K562 (cell line): ENCODE measurements around the gene IRF2. TPM values are rescaled to one million over a fixed set of nuclear protein-coding genes. Genes with fewer than 3 reads are reported as not detected.
A peak's percentile ranks its signal among the peaks of the same experiment; 100 is the strongest.

Experiments used
- ATAC-seq: fragments of 200-7000 bp; cut with Tn5 transposase; 3 replicates; pipeline ENCODE4 v1.9.1; 2020; ENCODE audit warnings: moderate library complexity
- BruUV-seq: library from RNA; stranded (reverse); fragments of 400-500 nt; replicated peaks from 2 replicates; lab custom pipeline; 2021; lab: Mats Ljungman, UMichigan
- CTCF ChIA-PET: fragments of 300-600 bp; formaldehyde crosslinking; extraction: SDS; loops from one replicate; lab custom pipeline; 2021; ENCODE audit warnings: low intra/inter-chr PET ratio; lab: Yijun Ruan, JAX
- POLR2A ChIA-PET: fragments of 300-600, 350-650 bp; sonication (Branson Sonifier 250); formaldehyde crosslinking; extraction: SDS; loops from one replicate; lab custom pipeline; 2021; ENCODE audit warnings: antibody characterized with exemption, inconsistent platforms; lab: Yijun Ruan, JAX
- DNase-seq, 4 experiments: peaks; one replicate each; pipeline versions ENCODE4 v3.0.0 to v3.0.0-alpha.2; 2011 to 2018; ENCODE audit warnings: low spot score in 3 of 4, mixed read lengths in 3 of 4; ENCODE audit errors: extremely low read depth in 1 of 4
- FAIRE-seq: peaks from 2 replicates; lab custom pipeline; 2011; peaks lifted over from hg19 to GRCh38; lab: Jason Lieb, UNC
- H2AFZ ChIP-seq: 2 replicates; pipeline ENCODE4 v1.6.0; 2011; ENCODE audit warnings: low read depth, low read length, control low read depth, inconsistent platforms
- H3K27ac ChIP-seq: fragments of 200-600 bp; 3 replicates; pipeline ENCODE4 v1.8.0; 2011; ENCODE audit warnings: low read depth, mild to moderate bottlenecking, control low read depth, inconsistent platforms, low read length, moderate library complexity, mixed read lengths; ENCODE audit errors: extremely low read depth
- H3K27me3 ChIP-seq, 2 experiments: fragments of 300-600 bp in 1 of 2; 2 replicates in 1 of 2; 3 replicates in 1 of 2; pipeline versions ENCODE4 v1.6.0 to v1.8.0; 2011; ENCODE audit warnings: inconsistent platforms in 2 of 2, low read length in 2 of 2, mild to moderate bottlenecking in 1 of 2, mixed read lengths in 1 of 2, moderate library complexity in 1 of 2; ENCODE audit not compliant: control insufficient read depth in 2 of 2, insufficient read depth in 2 of 2
- H3K36me3 ChIP-seq: fragments of 300-600 bp; 3 replicates; pipeline ENCODE4 v1.8.0; 2011; ENCODE audit warnings: mild to moderate bottlenecking, low read length, inconsistent platforms; ENCODE audit not compliant: control insufficient read depth, insufficient read depth
- H3K4me1 ChIP-seq, 2 experiments: fragments of 200-600 bp in 1 of 2; replicated peaks in 1 of 2; 2 replicates in 1 of 2; 3 replicates in 1 of 2; pipeline versions ENCODE4 v1.5.1 to v1.8.0; 2011; ENCODE audit warnings: inconsistent platforms in 2 of 2, low read length in 2 of 2, mild to moderate bottlenecking in 1 of 2, mixed read lengths in 1 of 2, moderate library complexity in 1 of 2; ENCODE audit not compliant: control insufficient read depth in 2 of 2, insufficient read depth in 2 of 2
- H3K4me2 ChIP-seq: 2 replicates; pipeline ENCODE4 v1.6.1; 2011; ENCODE audit warnings: low read length, control low read depth, inconsistent platforms, mixed read lengths; ENCODE audit not compliant: insufficient read depth
- H3K4me3 ChIP-seq: fragments of 200-600 bp; sonication (generic), shearing (Covaris generic); 2 replicates; pipeline ENCODE4 v1.5.1; 2016; ENCODE audit warnings: control low read depth, inconsistent platforms
- H3K79me2 ChIP-seq: fragments of 200-600 bp; 3 replicates; pipeline ENCODE4 v1.8.0; 2011; ENCODE audit warnings: low read length, inconsistent platforms; ENCODE audit not compliant: control insufficient read depth, insufficient read depth
- H3K9ac ChIP-seq, 2 experiments: 2 replicates each; pipeline versions ENCODE4 v1.6.0 to v1.6.1; 2011; ENCODE audit warnings: low read depth in 2 of 2, low read length in 2 of 2, control low read depth in 1 of 2, inconsistent platforms in 1 of 2, mild to moderate bottlenecking in 1 of 2, mixed read lengths in 1 of 2; ENCODE audit not compliant: insufficient read depth in 1 of 2
- H3K9me1 ChIP-seq: one replicate; pipeline ENCODE4 v1.6.0; 2011; ENCODE audit warnings: inconsistent platforms, mild to moderate bottlenecking, low read length, moderate library complexity; ENCODE audit not compliant: control insufficient read depth, insufficient read depth
- H3K9me3 ChIP-seq: replicated peaks from 2 replicates; pipeline ENCODE4 v1.5.1; 2011; ENCODE audit warnings: low read depth, low read length, inconsistent platforms; ENCODE audit not compliant: control insufficient read depth, insufficient read depth
- H4K20me1 ChIP-seq: replicated peaks from 2 replicates; pipeline ENCODE4 v1.6.1; 2011; ENCODE audit warnings: low read length, inconsistent platforms, mixed read lengths; ENCODE audit not compliant: control insufficient read depth, insufficient read depth
- EP300 ChIP-seq: IDR thresholded peaks from 2 replicates; pipeline ENCODE4 v1.6.1; 2012; ENCODE audit warnings: low read length, improper control_type of control experiment
- HOXB6 ChIP-seq: fragments of 250-450 bp; sonication (Bioruptor Pico); IDR thresholded peaks from 2 replicates; pipeline ENCODE4 v1.5.1; 2022; ENCODE audit warnings: mild to moderate bottlenecking, borderline replicate concordance
- KAT8 ChIP-seq: fragments of 450-650 bp; IDR thresholded peaks from 2 replicates; pipeline ENCODE4 v1.6.1; 2016; ENCODE audit warnings: low read depth, mild to moderate bottlenecking
- NFYB ChIP-seq: IDR thresholded peaks from 2 replicates; pipeline ENCODE4 v1.6.1; 2011; ENCODE audit warnings: mild to moderate bottlenecking, moderate library complexity; ENCODE audit not compliant: insufficient read length; ENCODE audit errors: extremely low read depth
- NRF1 ChIP-seq, 2 experiments: fragments of 450-650 bp; IDR thresholded peaks in 1 of 2; conservative IDR thresholded peaks in 1 of 2; 2 replicates each; pipeline ENCODE4 v1.6.1; 2014; ENCODE audit warnings: mild to moderate bottlenecking in 2 of 2
- RBM25 ChIP-seq: fragments of 200-400 bp; formaldehyde crosslinking; IDR thresholded peaks from 2 replicates; pipeline ENCODE4 v1.6.1; 2018; ENCODE audit warnings: low read length, low read depth, moderate library complexity; ENCODE audit not compliant: severe bottlenecking
- SOX6 ChIP-seq: fragments of 450-650 bp; IDR thresholded peaks from 2 replicates; pipeline ENCODE4 v1.6.1; 2014; ENCODE audit warnings: mild to moderate bottlenecking
- TAF7 ChIP-seq: fragments of 450-650 bp; IDR thresholded peaks from 2 replicates; pipeline ENCODE4 v1.6.1; 2016; ENCODE audit warnings: missing genetic modification characterization, missing compliant biosample characterization
- ZNF197 ChIP-seq: fragments of 200-800 bp; sonication (Bioruptor generic); IDR thresholded peaks from 2 replicates; pipeline ENCODE4 v1.6.1; 2016; ENCODE audit warnings: low read depth, missing genetic modification characterization, missing compliant biosample characterization
- ZNF263 ChIP-seq: sonication (generic); formaldehyde crosslinking; IDR thresholded peaks from 2 replicates; pipeline ENCODE4 v1.8.0; 2022; ENCODE audit warnings: mild to moderate bottlenecking, missing genetic modification reagents, borderline replicate concordance
- ZNF511 ChIP-seq: sonication (generic); formaldehyde crosslinking; IDR thresholded peaks from 2 replicates; pipeline ENCODE4 v1.8.0; 2022; ENCODE audit warnings: mild to moderate bottlenecking, missing genetic modification reagents
- WGBS: fragments of 100-300 bp; shearing (Covaris generic); methylation state at CpG from one replicate; pipeline ENCODE4 v1.1.6; 2016; ENCODE audit warnings: low coverage, mixed read lengths; ENCODE audit not compliant: insufficient coverage; ENCODE audit errors: missing lambda C conversion rate; 5-methylcytosine and 5-hydroxymethylcytosine counted together
- in situ Hi-C: fragments of 300-500 bp; cut with MboI; formaldehyde crosslinking; loops from 4 replicates; pipeline ENCODE4 v1.15.0; 2018; ENCODE audit warnings: inconsistent platforms, mixed read lengths
- intact Hi-C: fragments of 100-400 bp; cut with micrococcal nuclease; formaldehyde crosslinking; loops from 2 replicates; pipeline ENCODE4 v1.14.2; 2022
- polyA plus RNA-seq, 8 experiments: library from polyadenylated mRNA; depleted of rRNA in 4 of 8; stranded (reverse) in 5 of 8; unstranded in 3 of 8; fragments of >200 nt; fragmentation: Nextera tagmentation in 2 of 8; fragmentation: Illumina TruSeq in 1 of 8; extraction: Ambion mirVana in 2 of 8; extraction: Trizol in 1 of 8; gene quantifications; 2 replicates each; pipeline versions ENCODE4 v1.2.1 to v1.2.3, GENCODE V29; 2011 to 2014; ENCODE audit warnings: inconsistent platforms in 1 of 8, missing spikeins in 1 of 8
- total RNA-seq, 7 experiments: library from RNA; depleted of rRNA in 6 of 7; stranded (reverse); fragments of >200 nt in 6 of 7; fragmentation: Illumina TruSeq in 2 of 7; extraction: Trizol in 2 of 7; gene quantifications; 2 replicates each; pipeline versions ENCODE4 v1.2.1 to v1.2.3, GENCODE V29; 2011 to 2021; ENCODE audit warnings: low replicate concordance in 1 of 7
- TF ChIP-seq, protein P1 (sequence below): fragments of 450-650 bp; IDR thresholded peaks from 2 replicates; pipeline ENCODE4 v1.7.0; 2016; ENCODE audit warnings: borderline replicate concordance
- TF ChIP-seq, protein P2 (sequence below): sonication (generic); formaldehyde crosslinking; IDR thresholded peaks from 2 replicates; pipeline ENCODE4 v1.8.1; 2023; ENCODE audit warnings: missing genetic modification reagents, mild to moderate bottlenecking, borderline replicate concordance

IRF2 gene
- total and polyA plus RNA-seq, 9 of the 15 experiments (the other 6 are each of a cell fraction or from before 2014, with no cell fraction given): 7.1 to 17.1 (median 11.3) TPM

- peak; percentile 53 for TF ChIP-seq NFYB
- TF ChIP-seq EP300: peak; percentile 50
- no peak for TF ChIP-seq TAF7 (tag)
- TF ChIP-seq NRF1 (conservative IDR thresholded peaks at IDR 0.05 in 1 of 2, IDR thresholded peaks at IDR 0.05 in 1 of 2): peak in 1 of 2 experiments; percentile 33; a peak in 1 of 4 replicates
- 0 out of 2 replicates have a peak, but pooled peaks have one; percentile 52 for TF ChIP-seq ZNF511 (CRISPR knock-in tag)
- peak; percentile 65; the same call in 1 of the 2 replicates for TF ChIP-seq SOX6
- peak; percentile 10 for TF ChIP-seq RBM25
- no peak for TF ChIP-seq HOXB6 (CRISPR knock-in tag)
- TF ChIP-seq ZNF263 (CRISPR knock-in tag): peak; percentile 96
Observed at GRCh38 chr4:184474263-184475095, at the start of gene IRF2 (continued).

GRCh38 chr4:184515606-184516005, 41.3 kb upstream of the IRF2 start:
- Histone ChIP-seq H3K36me3 (no peaks in the 10 kb centered on the region), H3K9ac (no peak overlapping the region), H3K27ac (no peak overlapping the region), H4K20me1 (no peaks in the 10 kb centered on the region), H2AFZ (no peak overlapping the region), H3K27me3 (no peaks in the 10 kb centered on the region), H3K4me2 (no peak overlapping the region), H3K4me1 (peaks cover 0 to 11% of the 10 kb centered on the region in 2 experiments; a peak in 3 of 5 replicates), H3K79me2 (no peaks in the 10 kb centered on the region), H3K4me3 (no peak overlapping the region), H3K9me1 (no peaks in the 10 kb centered on the region), H3K9me3 (no peaks in the 10 kb centered on the region)
- FAIRE-seq (no peak), ATAC-seq (no peak), DNase-seq (no peak)
- CTCF ChIA-PET: no interaction called here
- BruUV-seq: no TSS peak
- 73% methylated on average over 3 of the region's 3 CpGs for WGBS
- in situ Hi-C loops (no loop called here), intact Hi-C loops (no loop called here)
- POLR2A ChIA-PET: interaction anchor here (1.2 to 1.3 kb wide), 2 partner anchors 9 to 23 kb away, joined by 3 read pairs; no protein-coding TSS in a partner anchor
- TF ChIP-seq, protein P1, sequence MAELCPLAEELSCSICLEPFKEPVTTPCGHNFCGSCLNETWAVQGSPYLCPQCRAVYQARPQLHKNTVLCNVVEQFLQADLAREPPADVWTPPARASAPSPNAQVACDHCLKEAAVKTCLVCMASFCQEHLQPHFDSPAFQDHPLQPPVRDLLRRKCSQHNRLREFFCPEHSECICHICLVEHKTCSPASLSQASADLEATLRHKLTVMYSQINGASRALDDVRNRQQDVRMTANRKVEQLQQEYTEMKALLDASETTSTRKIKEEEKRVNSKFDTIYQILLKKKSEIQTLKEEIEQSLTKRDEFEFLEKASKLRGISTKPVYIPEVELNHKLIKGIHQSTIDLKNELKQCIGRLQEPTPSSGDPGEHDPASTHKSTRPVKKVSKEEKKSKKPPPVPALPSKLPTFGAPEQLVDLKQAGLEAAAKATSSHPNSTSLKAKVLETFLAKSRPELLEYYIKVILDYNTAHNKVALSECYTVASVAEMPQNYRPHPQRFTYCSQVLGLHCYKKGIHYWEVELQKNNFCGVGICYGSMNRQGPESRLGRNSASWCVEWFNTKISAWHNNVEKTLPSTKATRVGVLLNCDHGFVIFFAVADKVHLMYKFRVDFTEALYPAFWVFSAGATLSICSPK: no peak
- no peak for TF ChIP-seq ZNF197 (CRISPR knock-in tag)
- TF ChIP-seq, protein P2, sequence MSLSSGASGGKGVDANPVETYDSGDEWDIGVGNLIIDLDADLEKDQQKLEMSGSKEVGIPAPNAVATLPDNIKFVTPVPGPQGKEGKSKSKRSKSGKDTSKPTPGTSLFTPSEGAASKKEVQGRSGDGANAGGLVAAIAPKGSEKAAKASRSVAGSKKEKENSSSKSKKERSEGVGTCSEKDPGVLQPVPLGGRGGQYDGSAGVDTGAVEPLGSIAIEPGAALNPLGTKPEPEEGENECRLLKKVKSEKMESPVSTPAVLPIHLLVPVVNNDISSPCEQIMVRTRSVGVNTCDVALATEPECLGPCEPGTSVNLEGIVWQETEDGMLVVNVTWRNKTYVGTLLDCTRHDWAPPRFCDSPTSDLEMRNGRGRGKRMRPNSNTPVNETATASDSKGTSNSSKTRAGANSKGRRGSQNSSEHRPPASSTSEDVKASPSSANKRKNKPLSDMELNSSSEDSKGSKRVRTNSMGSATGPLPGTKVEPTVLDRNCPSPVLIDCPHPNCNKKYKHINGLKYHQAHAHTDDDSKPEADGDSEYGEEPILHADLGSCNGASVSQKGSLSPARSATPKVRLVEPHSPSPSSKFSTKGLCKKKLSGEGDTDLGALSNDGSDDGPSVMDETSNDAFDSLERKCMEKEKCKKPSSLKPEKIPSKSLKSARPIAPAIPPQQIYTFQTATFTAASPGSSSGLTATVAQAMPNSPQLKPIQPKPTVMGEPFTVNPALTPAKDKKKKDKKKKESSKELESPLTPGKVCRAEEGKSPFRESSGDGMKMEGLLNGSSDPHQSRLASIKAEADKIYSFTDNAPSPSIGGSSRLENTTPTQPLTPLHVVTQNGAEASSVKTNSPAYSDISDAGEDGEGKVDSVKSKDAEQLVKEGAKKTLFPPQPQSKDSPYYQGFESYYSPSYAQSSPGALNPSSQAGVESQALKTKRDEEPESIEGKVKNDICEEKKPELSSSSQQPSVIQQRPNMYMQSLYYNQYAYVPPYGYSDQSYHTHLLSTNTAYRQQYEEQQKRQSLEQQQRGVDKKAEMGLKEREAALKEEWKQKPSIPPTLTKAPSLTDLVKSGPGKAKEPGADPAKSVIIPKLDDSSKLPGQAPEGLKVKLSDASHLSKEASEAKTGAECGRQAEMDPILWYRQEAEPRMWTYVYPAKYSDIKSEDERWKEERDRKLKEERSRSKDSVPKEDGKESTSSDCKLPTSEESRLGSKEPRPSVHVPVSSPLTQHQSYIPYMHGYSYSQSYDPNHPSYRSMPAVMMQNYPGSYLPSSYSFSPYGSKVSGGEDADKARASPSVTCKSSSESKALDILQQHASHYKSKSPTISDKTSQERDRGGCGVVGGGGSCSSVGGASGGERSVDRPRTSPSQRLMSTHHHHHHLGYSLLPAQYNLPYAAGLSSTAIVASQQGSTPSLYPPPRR (CRISPR knock-in tag): no peak
- no peak for TF ChIP-seq KAT8
